ENCODE data around the gene B3GLCT.
A peak's percentile ranks its signal among the peaks of the same experiment; 100 is the strongest.
"Not testable (repeated sequence)": the region's sequence is repeated elsewhere in the genome, so short reads cannot be mapped to it uniquely, and the experiment has no call there.

B3GLCT gene

DNA sequence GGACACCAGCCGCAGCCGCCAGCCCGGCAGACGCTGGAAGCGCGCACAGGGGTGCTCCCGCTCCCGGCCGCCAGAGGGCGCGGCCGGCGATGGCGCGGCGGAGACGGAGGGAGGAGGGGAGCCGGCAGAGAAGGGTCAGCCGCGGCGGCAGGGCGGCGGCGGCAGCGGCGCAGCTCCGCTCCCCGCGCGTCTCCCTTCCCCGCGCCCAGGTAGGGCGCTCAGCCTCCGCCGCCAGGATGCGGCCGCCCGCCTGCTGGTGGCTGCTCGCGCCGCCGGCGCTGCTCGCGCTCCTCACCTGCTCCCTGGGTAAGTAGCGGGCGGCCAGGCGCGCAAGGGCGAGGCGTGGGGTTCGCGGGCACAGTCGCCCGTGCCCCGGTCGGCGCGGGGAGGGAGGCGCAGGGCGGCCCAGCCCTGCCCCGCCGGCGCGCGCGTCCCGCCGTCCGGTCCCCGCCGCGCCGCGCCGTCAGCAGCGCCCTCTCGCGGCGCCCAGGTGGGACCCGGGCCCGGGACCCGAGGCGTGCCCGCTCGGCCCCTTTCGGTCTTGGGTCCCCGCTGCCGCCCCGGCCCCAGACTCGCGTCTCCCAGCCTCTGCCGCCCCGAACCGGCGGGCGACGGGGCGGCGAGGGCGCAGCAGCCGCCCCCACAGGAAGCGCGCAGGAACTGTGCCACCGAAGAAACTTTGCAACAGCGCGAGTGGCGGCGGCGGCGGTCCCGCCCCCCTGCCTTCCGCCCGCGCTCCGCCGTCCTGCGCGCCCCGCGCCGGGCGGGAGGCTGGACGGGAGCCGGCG is at the start of gene B3GLCT:
TSS of gene B3GLCT (plus strand) at position 127 of the 788 bp plus-strand sequence. CDS start at position 237, 110 bp downstream.
- DNase-seq (ENCODE audit: low read depth, low spot score) = peak; percentile 95

DNA sequence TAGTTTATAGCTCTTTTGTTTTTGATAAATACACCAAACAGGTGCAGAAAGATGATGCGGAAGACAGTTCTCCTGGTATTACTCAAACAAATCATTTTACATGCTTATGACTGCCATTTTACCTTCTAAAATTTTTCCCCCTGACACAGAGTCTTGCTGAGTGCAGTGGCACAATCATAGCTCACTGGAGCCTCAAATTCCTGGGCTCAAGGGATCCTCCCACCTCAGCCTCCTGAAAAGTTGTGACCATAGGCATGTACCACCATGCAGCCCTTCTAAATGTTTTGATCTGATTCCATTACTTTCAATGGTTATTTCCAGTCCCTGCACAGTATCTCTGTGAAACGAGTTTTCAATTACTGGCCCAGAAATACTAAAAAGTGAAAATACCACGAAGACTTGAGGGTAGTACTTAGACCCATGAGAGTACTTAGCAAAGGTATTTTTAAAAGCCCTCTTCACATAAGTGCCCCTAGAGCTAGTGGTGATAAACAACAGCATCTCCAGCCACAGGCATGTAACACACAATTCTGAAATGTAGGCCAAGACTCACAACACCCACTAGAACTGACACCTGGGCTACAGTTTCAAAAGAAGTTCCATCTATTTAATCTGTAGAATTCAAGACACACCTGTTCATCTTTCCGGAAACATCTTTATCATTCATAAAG is 49.3 kb upstream of the B3GLCT start:
- no peak for DNase-seq (ENCODE audit: low read depth, low spot score)

DNA sequence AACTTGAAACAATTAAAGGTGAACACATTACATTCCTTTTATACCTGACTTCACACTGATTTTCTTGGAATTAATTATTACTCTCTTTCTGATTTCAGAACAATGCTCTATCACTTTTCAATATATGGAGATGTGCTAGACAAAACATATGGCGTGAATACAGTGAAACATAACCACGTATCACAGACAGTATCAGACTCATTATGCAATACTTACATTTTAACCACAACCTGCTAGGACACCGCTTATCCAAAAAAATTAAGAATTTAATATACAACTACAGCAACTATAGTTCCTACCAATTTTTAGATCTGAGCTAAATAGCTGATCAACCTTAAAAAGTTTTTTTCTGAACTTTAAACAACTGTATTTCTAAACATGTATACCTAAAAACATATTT is 47.9 kb upstream of the B3GLCT start:
- DNase-seq (ENCODE audit: low read depth, low spot score) = no peak

DNA sequence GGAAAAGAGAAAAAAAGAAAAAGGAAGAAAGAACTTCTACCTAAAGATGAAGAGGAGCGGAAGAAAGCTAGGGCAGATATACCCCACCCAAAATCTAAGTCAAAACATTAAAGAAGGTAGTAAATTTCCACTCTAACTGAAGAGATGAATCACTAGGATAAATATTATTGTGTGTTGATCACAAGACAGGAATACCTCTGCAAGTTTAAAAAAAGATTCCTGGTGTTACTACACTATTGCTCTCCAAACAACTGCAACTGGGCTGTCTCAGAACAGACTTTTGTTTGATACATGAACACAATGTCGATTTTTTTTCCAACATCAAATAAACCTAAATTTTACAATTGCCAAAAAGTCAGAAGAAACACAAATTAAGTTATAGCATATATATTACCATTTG is 44.8 kb upstream of the B3GLCT start:
- no peak for DNase-seq (ENCODE audit: low read depth, low spot score)

DNA sequence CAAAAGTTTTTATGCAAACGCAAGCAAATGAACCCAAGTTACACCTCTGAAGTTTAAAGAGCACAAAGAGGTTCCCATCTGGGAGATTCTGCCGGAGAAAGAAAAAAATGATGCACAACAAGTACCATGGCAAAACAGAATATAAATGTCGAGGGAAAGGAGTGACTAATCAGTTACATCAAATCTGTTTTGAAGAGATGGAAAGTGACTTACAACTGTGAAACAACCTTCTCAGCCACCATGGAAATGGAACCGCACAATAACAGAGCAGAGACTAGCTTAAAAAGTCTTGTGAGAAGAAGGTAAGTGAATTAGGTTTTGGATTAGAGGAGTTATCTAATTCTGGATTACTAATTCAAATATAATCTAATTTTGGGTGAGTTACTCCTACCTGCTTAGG is 40.5 kb upstream of the B3GLCT start:
- DNase-seq (ENCODE audit: low read depth, low spot score) = no peak

DNA sequence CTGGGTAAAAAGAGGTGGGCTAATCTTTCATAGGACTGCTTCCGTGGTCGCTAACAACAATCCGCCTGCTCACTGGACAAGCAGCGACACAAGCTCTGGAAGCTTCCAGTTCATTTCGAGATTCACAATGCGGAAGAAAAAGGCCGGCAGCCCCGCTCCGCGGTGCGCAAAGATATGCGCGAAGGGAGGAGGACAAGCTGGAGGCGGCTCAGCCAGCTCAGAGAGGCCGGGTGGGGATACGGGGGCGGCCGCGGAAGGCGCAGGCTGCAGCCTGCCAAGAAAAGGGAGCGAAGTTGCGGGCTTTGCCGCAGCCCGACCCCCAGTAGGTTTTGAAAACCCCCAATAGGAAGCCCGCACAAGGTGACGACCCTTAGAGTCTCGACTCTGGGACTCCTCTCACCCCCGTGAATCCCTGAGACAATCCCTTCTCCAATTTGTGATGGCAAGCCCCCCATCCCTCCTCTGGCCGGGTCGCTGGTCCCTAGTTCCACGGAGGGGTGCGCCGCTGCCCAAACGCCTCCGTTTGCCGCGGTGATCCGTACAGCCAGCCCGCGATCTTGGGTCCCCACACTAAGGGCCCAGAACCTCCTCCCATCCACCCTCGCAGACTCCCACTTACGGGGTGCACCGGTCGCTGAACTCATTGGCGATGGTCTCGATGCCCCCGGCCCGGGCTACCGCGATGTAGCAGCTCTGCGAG is 38.8 kb upstream of the B3GLCT start:
- peak; percentile 86 for DNase-seq (ENCODE audit: low read depth, low spot score)

DNA sequence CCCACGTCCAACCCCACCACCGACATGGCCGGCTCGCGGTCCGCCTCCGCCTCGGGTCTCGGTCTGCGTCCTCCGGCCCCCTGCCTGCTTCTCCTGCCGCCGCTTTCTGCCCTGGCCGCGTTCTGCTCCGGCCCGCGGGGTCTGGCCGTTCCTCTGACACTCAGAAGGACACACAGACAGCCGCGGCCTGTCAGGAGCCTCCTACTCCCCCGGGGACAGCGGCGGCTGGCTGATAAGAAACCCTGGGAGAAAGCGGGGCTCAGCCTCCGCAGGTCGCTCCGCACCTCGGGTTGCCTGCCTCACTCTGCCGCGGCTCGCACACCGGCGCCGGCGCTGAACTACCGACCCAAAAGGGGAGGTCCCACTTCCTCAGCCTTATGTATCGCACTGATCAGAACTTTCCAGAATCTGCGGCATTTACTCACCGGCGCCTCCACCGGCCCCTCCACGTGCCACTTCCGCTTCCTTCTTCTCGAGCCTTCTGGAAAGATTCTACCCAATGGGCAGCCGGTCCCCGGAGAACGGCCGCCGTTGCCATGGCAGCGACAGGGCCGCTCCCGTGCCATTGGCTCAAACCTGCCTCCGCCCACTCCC is 38.1 kb upstream of the B3GLCT start, which contains the start of gene HSPH1:
TSS of gene HSPH1 (minus strand) at position 348 of the 594 bp plus-strand sequence. CDS start at position 26, 322 bp downstream.
- DNase-seq (ENCODE audit: low read depth, low spot score) = peak; percentile 99

DNA sequence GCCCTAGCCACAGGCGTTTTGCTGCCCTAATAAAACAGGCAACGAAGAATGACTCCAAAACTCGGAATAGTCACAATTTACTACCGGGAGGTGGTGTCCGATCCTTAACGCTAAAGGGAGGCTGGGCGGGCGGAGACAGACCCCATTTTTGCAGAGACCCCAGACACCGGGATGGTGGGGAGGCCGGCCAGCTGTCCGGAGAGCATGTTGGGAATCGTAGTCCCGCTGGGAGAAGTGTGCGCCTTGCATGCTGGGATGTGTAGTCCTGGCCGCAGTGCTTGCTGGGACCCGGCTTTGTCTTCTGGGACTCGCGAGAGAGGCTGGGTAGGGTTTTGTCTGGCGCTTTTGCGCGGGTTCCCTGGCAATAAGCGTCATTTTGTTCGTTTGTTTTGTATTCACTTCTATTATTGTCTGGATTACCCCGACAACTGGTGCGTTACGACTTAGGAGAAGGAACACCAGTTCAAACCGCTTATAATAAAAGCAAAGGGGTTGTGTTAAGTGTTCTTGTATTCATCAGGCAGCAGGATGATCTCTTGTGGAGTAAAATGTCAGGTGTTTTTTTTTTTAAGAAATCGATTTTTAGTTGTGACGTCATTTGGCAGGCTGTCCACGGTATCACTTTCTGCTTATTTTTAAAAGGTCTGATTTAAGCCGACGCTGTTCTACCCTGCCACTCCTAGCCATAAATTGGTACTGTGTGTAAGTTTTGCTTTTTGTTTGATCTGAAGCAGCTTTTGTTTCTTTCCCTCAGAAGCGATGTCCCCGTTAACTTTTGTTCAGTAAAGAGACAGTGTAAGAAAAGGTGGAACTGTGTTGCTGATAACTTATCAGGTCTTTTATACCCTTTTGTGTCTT is 37.4 kb upstream of the B3GLCT start:
- peak; percentile 99 for DNase-seq (ENCODE audit: low read depth, low spot score)

DNA sequence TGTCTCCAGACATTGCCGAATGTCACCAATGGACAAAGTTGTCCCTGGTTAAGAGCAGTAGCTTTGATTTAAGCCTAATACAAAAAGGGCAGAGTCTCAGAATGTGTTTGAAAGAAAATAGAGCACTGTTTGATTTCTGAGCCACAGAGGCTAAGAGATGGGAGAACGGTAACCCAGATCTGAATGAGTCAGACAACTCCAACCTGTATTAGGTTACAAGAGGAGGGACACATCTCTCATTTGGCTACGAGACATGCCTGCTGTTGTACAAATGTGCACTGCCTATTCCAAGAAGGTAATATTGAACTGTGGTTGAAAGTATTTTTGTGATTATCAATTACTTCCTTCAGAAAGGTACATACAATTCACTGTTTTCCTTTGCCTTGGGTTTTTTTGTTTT is 33.2 kb upstream of the B3GLCT start:
- DNase-seq (ENCODE audit: low read depth, low spot score) = no peak

DNA sequence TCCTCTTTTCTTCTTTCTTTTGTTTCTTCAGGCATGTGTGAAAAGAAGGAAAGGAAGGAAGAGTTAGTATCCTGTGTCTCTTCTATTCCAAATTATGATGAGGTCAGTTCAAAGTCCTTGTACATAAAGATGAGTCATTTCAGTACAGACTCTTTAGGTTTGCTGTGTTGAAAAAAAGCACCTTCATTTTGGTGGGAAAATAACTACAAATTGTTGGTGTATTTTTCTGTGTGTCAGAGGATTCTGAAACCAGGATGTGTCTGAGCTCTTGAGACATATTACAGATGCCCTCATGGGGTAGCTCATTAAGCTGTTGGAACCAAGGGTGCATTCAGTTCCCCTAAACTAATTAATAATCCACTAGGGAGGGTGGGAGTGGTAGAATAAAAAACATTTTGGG is 32.3 kb upstream of the B3GLCT start:
- no peak for DNase-seq (ENCODE audit: low read depth, low spot score)

DNA sequence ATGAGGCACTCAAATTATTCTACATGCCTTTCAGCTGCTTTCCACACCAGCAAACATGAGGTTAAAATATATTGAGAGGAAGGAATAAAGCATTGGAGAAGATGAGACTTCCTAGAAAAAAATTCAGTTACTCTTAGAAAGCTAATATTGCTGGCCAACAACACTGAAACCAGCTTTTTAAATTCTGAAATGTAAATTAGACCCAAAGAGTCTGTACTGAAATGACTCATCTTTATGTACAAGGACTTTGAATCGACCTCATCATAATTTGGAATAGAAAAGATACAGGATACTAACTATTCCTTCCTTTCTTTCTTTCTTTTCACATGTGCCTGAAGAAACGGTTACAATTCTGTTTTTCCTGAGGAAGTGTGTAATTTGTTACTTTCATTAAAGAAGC is 31.6 kb upstream of the B3GLCT start:
- DNase-seq (ENCODE audit: low read depth, low spot score) = no peak

DNA sequence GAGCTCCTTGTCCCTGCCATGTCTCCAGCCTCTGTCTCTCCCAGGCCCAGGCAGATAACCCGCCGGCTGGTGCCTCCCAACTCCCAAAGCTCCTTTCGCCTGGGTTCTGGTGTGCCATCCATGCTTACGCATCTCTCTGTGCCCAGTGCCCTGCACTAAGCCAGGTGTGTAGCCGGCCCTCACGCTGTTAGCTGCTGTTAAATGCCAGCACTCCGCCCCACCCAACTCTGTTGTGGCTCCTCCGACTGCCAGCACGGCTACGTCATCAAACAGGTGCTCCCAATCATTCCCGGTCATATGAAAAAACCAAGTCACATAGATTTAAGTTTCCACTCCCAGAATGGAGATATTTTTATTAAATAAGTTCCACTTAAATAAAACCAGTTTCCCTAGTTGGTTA is 31.0 kb upstream of the B3GLCT start:
- DNase-seq (ENCODE audit: low read depth, low spot score) = no peak

DNA sequence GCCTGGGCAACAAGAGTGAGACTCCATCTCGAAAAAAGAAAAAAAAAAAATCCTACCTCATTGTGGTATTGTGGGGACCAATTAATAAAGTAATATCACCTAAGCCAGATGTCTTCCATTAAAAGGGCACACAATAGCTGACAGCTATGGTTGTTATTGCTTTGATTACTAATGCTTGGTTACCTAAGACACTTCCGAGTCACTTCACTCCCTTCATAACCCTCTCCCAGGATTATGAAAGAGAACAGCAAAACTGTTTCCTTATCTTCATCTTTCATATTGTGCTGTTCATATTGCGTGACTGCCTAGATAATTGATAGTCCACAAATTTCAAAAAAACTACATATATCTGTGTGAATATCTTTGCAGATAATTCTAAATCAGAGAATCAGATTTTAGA is 27.8 kb upstream of the B3GLCT start:
- DNase-seq (ENCODE audit: low read depth, low spot score) = peak; percentile 20

DNA sequence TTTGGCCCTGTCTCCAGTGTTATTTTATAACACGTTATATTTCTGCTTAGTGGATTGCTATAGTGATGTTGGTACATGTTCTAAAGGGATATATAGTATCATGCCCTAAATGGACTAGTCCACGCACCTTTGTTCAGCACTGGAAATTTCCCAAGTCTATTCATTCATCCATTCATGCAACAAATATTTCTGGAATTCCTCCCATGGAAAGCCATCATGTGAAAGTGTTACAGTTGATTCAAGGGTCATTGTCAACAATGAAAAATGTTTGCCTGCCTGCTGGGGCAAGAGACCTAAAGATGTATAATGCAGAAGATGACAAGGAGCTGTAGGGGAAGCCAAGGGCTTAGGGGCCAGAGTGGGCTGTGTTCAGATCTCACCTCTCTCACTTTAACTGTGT is 27.2 kb upstream of the B3GLCT start:
- DNase-seq (ENCODE audit: low read depth, low spot score) = peak; percentile 92

DNA sequence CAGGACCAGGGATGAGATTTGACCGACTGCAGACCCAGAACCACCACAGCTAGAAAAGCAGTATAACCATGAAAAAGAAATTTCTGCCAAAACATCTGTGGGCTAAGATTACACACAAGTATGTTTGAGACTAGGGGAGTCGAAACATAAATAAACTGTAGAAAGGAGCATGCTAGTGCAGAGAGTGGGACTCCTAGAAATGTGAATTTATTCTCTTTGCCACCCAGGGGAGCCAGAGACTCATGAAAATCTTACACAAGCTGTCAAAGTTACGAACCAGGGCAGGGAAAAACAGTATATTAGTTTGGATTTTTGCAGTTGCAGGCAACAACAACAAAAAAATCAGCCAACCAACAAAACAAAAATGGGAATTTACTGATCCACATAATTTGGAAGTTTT is 25.8 kb upstream of the B3GLCT start:
- DNase-seq (ENCODE audit: low read depth, low spot score) = peak; percentile 56

DNA sequence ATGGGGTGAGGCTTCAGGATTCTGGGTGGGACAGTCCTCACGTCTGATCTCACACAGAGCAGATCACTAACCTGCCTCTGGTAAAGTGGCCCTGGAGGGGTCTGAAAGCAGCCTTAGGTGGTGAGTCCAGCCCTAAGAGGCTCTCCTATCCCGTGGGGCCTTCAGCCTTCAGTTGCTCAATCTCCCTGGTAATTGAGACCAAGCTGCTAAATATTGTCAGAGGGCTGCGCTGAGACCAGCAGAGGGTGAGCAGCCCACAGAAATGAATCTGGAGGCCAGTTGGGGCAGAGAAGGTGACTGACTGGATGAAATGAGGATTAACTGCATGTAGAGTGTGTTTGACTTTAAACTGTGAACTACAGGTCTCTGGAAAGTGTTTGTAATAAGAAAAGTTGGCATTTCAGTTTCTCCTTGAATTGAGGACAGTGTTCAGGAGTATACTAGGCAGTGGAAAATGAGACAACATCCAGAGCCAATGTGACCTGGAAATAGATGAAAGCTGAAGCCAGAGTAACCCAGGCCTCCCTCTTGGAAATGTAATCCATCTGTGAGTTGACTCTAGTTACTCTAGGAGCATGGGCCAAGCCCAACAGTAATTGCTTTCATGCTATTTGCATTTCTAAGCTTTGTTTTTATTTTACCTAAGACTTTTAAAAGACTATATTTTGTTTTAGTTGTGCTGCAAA is 23.8 kb upstream of the B3GLCT start:
- no peak for DNase-seq (ENCODE audit: low read depth, low spot score)

DNA sequence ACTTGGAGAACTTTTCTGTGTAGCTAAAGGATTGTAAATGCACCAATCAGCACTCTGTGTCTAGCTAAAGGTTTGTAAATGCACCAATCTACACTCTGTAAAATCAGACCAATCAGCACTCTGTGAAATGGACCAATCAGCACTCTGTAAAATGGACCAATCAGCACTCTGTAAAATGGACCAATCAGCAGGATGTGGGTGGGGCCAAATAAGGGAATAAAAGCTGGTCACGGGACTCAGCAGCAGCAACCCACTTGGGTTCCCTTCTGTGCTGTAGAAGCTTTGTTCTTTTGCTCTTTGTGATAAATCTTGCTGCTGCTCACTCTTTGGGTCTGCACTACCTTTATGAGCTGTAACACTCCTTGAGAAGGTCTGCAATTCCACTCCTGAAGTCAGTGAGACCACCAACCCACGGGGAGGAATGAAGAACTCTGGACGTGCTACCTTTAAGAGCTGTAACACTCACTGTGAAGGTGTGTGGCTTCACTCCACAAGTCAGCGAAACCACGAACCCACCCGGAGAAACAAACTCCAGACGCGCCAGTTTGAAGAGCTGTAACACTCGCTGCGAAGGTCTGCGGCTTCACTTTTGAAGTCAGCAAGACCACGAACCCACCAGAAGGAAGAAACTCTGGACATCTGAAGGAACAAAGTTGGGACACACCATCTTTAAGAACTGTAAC is 21.8 kb upstream of the B3GLCT start:
- not testable (repeated sequence) for DNase-seq (ENCODE audit: low read depth, low spot score)

DNA sequence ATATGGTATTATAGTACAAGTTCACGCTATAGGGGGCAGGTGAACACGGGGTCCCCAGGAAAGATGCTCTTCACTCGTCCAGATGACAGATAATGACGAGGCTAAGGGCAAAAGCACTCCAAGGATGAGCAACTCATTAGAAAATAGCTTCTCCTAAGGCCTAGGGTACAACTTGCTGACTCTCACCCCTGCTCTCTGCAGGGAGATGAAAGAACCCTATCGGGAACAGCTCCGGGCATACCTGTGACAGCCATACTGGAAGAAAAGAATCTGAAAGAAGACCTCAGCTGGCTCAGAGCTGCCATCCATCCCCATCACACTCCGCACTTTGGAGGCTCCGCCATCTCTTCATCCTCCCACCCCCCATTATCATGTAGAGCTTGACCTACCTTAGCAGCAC is 20.5 kb upstream of the B3GLCT start:
- no peak for DNase-seq (ENCODE audit: low read depth, low spot score)

DNA sequence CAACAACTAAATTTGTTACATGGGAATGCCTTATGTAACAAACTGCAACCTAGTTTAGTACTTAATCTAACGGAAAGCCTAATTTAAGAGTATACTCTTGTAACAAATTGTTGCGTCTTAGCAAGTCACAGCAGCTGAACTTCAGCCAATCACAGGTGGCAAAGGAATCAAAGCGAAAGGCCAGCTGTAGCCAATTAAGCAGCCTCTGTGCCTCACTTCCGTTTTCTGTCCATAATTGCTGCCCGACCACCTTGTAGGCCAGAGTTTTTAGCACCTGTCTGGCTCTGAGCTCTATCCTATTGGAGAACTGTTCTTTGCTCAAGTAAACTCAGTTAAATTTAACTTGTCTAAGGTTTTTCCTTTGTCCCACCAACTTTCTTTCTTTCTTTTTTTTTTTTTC is 20.0 kb upstream of the B3GLCT start:
- no peak for DNase-seq (ENCODE audit: low read depth, low spot score)

DNA sequence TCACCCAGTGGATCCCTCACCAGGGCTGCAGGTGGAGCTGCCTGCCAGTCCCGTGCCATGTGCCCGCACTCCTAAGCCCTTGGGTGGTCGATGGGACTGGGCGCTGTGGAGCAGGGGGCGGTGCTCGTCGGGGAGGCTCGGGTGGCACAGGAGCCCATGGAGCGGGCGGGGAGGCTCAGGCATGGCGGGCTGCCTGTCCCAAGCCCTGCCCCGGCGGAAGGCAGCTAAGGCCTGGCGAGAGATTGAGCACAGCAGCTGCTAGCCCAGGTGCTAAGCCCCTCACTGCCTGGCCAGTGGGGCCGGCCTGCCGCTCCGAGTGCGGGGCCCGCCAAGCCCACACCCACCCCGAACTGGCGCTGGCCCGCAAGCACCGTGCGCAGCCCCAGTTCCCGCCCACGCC is 16.8 kb upstream of the B3GLCT start:
- DNase-seq (ENCODE audit: low read depth, low spot score) = no peak
